GM18861 (cell line): ENCODE data around the gene MT2A.
"Not testable (repeated sequence)": the region's sequence is repeated elsewhere in the genome, so short reads cannot be mapped to it uniquely, and the experiment has no call there.

Source experiments
- ATAC-seq: cut with Tn5 transposase; IDR thresholded peaks from one replicate; pipeline ENCODE4 v1.9.1; 2021; ENCODE audit not compliant: unreplicated experiment

Gene MT2A

DNA sequence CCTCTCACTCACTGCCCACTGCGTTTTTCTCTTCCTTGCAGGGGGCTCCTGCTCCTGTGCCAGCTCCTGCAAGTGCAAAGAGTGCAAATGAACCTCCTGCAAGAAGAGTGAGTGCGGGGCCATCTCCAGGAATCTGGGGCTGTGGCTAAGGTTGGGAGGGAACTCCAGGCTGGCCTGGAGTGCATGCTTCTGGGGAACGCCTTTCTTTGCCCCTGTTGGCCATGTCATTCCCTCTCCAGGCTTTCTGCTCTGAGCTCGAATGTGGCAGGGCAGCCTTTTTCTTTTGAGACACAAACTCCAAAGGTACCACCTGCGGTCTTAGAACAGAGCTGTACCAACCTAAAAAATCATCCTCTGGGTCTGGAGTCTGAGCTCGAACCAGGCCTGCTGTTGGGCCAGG lies 9.8 kb downstream of the MT2A start:
- ATAC-seq, result no peak

DNA sequence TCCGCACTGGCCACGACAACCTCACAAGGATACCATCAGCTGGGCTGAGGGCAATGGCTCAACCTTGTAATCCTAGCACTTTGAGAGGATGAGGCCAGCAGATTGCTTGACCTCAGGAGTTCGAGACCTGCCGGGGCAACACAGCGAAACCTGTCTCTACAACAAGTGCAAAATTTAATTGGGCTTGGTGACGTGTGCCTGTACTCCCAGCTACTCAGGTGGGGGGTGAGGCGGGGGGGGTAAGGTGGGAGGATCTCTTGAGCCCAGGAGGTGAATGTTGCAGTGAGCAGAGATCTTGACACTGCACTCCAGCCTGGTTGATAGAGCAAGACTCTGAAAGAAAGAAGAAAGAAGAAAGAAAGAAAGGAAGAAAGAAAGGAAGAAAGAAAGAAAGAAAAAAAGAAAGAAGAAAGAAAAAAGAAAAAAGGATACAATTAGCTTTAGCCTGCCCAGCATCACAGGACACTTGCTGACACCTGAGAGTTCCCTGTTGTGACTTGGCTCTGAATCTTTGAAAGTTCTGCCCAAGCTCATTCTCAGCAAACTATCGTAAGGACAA lies 12.0 kb downstream of the MT2A start:
- ATAC-seq, result no peak

DNA sequence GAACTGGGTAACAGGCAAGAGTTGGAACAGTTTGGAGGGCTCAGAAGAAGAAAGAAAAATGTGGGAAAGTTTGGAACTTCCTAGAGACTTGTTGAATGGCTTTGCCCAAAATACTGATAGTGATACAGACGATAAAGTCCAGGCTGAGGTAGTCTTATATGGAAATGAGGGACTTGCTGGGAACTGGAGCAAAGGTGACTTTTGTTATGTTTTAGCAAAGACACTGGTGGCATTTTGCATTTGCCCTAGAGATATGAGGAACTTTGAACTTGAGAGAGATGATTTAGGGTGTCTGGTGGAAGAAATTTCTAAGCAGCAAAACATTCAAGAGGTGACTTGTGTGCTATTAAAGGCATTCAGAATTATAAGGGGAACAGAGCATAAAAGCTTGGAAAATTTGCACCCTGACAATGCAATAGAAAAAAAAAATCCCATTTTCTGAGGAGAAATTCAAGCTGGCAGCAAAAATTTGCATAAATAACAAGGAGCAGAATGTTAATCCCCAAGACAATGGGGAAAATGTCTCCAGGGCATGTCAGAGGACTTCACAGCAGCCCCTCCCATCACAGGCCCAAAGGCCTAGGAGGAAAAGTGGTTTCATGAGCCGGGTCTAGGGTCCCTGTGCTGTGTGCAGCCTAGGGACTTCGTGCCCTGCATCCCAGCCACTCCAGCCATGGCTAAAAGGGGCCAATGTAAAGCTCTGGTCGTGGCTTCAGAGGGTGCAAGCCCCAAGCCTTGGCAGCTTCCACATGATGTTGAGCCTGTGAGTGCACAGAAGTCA lies 13.5 kb downstream of the MT2A start:
- ATAC-seq, result not testable (repeated sequence)

DNA sequence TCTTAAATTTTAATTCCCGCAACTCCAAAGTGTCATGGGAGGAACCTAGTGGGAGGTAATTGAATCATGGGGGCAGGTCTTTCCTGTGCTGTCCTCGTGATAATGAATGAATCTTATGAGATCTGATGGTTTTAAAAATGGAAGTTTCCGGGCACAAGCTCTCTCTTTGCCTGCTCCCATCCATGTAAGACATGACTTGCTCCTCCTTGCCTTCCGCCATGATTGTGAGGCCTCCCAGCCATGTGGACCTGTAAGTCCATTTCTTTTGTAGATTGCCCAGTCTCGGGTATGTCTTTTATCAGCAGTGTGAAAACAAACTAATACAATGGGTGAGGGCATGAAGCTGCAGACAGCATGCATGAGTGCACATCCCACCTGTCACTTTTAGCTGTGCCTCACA lies 14.8 kb downstream of the MT2A start:
- not testable (repeated sequence) for ATAC-seq

DNA sequence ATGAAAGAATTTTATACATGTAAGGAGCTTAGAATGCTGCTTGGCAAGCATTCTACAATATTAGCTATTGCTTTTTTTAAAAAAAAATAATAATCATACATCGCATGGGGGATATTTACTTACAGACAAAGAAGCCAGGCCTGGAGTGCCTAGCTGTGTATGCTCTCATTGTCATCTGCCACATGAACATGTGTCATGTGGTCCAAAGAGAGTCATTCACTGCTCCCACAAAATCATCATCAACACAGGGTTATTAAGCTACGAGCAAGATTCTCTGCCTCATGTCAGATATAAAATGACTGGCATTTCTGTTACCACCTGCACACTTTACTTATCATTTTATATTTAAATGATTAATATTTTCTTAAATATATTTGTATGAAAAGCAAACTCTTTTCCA lies 15.3 kb downstream of the MT2A start:
- no peak for ATAC-seq

DNA sequence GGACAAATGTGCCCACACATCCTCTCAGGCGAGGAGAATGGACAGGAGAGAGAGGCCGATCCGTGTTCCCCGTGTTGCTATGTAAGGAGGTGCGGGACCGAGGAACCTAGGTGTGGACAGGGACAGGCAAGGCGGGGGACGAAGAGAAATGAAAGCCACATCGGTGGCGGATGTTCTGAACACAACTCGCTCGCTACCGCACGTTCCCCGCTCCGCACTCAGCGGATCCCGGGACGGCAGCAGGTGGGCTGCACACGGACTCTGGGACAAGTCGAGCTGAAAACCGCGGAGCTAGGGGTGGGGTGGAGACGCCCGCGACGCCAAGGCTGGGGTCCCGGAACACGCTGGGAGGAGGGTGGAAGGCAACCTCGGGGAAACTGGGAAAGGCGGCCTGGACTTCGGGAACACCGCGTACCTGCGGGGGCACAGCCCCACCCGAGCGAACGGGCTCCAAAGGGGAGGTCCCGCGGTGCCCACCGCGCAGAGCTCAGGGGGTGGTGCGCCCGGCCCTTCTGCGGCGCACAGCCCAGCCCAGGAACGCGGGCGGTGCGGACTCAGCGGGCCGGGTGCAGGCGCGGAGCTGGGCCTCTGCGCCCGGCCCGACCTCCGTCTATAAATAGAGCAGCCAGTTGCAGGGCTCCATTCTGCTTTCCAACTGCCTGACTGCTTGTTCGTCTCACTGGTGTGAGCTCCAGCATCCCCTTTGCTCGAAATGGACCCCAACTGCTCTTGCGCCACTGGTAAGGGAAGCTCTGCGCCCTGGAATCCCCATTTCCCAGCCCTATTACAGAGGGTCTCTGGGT lies 17.0 kb downstream of the MT2A start, which contains the start of gene MT1E:
Gene MT1E (plus strand): TSS at position 642 of the 803 bp plus-strand sequence. CDS start 71 bp downstream, at position 713.
- no peak for ATAC-seq

DNA sequence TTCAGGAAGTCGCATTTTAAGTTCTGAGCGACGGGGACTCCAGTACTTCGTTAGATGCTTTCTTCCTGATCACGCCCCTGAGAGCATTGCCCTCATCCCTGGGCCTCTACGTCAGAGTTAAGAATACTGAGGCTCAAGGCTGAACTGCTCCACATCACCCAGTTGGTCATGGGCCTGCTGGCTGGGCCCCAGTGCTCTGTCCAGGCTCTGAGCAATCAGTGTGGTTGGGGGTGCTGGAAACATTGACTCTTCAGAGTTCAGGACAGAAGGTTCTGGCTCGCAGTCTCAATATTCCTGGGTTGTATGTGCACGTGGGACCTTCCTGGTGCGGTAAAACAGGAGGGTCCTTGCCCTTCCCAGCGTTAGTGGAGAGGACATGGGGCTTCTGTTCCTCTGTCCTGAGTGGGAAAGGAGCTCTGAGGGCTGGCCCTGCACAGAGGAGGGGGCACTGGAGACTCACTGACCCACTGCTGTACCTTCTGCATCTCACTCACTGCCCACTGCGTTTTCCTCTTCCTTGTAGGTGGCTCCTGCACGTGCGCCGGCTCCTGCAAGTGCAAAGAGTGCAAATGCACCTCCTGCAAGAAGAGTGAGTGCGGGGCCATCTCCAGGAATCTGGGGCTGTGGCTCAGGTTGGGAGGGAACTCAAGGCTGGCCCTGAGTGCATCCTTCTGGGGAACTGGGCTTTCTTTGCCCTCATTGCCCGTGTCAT lies 17.7 kb downstream of the MT2A start:
- ATAC-seq, result no peak

DNA sequence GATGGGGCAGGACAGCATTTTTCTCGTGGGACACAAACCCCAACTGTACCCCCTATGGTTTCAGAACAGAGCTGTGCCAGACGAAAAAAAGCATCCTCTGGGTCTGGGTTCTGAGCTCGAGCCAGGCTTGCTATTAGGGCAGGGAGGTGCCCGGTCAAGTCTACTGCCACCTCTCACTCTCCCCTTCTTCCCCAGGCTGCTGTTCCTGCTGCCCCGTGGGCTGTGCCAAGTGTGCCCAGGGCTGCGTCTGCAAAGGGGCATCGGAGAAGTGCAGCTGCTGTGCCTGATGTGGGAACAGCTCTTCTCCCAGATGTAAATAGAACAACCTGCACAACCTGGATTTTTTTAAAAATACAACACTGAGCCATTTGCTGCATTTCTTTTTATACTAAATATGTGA lies 18.3 kb downstream of the MT2A start:
- ATAC-seq, result no peak

DNA sequence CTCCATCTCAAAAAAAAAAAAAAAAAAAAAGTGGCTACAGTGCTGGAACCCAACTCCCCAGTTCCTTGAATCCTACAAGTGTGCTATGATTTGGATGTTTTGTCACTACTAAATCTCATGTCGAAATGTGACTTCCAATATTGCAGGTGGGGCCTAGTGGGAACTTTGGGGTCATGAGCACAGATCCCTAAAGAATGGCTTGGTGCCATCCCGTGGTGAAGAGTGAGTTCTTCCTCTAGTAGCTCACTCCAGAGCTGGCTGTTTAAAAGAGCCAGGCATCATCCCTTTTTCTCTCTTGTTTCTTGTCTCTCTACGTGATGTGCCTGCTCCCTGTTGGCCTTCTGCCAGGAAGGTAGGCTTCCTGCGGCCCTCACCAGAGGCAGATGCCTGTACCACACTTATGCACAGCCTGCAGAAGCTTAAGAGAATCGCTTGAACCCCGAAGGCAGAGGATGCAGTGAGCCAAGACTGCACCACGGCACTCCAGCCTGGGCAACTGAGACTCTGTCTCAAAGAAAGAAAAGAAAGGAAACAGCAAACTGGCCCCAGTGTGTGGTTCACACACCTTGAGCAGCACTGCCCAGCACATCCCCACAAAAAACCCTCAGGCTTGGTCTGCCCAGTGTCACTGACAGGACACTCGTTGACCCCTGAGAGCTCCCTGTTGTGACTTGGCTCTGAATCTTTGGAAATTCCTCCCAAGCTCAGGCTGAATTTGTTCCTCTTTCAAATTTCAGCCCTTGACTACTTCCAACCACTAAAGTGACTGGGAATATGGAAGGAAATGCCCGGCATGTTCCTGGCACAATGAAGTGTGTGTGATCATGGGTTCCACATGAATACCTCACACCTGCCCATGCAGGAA lies 20.3 kb downstream of the MT2A start:
- ATAC-seq, result no peak

DNA sequence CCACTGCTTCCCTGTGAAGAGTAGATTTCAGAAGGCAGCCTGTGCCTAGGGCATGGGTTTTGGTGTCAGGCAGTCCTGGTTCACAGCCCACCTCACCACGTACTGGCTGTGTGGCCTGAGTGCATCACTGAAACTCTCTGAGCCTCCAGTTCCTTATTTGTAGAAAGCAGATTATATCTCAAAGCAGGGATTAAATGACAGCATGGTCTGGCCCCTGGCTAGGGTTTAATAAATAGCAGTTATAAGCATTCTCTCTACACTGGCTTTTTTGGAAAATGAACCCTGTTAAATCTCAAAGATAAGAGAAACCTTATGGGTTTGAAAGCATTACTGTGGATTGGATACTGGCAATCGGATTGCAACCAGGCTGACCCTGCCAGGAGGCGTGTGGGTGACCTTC lies 21.1 kb downstream of the MT2A start:
- ATAC-seq, result no peak

DNA sequence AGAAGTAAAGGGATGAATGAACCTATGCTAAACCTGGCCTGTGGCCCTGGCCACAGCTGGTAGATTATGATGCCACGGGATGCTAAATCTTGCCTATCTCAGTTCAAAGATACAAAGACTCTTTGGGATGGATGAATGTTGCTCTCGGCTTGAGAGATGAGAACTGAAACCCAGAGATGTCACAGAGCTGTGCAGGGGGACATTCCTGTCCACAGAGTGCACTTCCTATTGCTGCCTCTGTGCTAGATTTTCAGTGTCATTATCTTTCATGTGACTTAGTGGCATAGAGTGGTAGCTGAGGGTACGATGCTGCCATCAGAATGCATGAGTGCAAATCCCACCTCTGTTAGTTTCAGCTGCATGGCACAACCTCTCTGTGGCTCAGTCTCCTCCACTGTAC lies 21.8 kb downstream of the MT2A start:
- ATAC-seq, result peak; percentile 90

DNA sequence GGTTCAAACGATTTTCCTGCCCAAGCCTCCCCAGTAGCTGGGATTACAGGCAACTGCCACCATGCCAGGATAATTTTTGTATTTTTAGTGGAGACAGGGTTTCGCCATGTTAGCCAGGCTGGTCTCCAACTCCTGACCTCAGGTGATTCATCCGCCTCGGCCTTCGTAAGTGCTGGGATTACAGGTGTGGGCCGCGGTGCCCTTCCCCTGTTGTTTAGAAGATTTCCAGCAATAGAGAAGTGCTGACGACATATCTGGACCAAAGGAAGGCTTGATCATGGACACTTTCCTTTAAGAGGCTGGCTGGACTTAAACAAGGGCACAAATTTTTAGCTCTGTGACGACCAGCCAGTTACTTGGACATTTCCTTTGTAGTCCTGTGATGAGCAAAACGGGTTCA lies 22.8 kb downstream of the MT2A start:
- no peak for ATAC-seq

DNA sequence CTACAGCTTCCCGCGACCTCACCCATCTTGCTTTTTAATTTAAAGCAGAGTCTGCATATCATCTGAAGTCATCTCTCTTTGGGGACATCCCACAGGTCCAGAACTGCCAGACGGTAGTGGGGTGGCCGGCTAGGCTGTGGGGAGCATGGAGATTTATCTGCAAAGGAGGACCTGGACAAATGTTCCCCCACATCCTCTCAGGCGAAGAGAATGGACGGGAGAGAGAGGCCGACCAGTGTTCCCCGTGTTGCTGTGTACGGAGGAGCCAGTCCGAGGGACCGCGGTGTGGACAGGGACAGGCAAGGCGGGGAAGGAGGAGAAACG lies 23.4 kb downstream of the MT2A start:
- ATAC-seq, result no peak

DNA sequence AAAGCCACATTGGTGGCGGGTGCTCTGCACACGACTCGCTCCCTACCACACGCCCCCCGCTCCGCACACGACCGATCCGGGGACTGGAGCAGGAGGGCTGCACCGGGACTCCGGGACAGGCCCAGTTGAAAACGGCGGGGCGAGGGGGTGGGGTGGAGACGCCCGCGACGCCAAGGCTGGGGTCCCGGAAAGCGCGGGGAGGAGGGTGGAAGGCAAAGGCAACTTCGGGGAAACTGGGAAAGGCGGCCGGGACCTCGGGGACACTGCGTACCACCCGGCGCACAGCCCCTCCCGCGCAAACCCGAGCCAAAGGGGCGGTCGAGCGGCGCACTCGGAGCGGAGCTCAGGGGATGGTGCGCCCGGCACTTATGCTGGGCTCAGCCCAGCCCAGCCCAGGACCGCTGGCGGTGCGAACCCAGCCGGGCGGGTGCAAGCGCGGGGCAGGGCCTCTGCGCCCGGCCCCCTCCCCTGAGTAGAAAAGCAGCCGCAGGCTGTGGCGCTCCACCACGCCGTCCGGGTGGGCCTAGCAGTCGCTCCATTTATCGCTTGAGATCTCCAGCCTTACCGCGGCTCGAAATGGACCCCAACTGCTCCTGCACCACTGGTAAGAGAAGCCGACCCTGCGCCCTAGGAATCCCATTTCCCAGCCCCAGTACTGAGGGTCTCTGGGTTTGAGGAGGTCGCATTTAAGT lies 23.9 kb downstream of the MT2A start, which contains the start of gene MT1M:
Gene MT1M (plus strand): TSS at position 504 of the 692 bp plus-strand sequence. CDS start 73 bp downstream, at position 577.
- ATAC-seq, result no peak

DNA sequence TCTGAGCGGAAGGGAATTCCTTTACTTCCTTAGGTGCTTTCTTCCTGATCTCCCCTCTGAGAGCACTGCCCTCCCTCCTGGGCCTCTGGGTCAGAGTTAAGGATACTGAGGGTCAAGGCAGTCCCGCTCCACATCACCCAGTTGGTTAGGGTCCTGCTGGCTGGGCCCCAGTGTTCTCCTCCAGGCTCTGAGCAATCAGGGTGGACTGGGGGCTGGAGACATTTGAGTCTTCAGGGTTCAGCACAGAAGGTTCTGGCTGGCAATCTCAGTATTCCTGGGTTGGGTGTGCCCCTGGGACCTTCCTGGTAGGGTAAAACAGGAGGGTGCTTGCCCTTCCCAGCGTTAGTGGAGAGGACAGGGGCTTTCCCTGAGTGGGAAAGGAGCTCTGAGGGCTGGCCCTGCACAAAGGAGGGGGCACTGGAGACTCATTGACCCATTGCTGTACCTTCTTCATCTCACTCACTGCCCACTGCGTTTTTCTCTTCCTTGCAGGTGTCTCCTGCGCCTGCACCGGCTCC lies 24.5 kb downstream of the MT2A start:
- no peak for ATAC-seq

DNA sequence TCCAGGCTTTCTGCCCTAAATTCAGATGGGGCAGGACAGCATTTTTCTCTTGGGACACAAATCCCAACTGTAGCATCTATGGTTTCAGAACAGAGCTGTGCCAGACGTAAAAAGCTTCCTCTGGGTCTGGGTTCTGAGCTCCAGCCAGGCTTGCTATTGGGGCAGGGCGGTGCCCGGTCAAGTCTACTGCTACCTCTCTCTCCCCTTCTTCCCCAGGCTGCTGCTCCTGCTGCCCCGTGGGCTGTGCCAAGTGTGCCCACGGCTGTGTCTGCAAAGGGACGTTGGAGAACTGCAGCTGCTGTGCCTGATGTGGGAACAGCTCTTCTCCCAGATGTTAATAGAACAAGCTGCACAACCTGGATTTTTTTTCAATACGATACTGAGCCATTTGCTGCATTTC lies 25.2 kb downstream of the MT2A start:
- no peak for ATAC-seq

DNA sequence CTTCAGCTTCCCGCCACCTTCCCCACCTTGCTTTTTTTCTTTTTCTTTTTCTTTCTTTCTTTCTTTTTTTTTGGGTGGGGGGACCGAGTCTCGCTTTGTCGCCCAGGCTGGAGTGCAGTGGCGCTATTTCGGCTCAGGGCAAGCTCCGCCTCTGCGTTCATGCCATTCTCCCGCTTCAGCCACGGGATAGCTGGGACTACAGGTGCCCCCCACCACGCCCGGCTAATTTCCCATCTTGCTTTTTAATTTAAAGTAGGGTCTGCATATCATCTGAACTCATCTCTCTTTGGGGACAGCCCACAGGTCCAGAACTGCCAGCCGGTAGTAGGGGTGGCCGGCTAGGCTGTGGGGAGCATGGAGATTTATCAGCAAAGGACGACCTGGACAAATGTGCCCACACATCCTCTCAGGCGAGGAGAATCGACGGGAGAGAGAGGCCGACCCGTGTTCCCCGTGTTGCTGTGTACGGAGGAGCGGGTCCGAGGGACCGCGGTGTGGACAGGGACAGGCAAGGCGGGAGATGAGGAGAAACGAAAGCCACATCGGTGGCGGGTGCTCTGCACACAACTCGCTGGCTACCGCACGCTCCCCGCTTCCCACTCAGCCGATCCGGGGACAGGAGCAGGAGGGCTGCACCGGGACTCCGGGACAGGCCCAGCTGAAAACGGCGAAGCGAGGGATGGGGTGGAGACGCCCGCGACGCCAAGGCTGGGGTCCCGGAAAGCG lies 26.5 kb downstream of the MT2A start:
- ATAC-seq, result no peak

DNA sequence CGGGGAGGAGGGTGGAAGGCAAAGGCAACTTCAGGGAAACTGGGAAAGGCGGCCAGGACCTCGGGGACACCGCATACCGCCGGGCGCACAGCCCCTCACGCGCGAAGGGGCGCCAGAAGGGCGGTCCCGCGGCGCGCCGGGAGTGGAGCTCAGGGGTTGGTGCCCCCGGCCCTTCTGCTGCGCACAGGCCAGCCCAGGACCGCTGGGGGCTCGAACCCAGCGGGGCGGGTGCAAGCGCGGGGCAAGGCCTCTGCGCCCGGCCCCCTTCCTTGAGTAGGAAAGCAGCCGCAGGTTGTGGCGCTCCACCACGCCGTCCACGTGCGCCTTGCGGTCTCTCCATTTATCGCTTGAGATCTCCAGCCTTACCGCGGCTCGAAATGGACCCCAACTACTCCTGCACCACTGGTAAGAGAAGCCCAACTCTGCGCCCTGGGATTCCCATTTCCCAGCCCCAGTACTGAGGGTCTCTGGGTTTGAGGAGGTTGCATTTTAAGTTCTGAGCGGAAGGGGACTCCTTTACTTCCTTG lies 27.1 kb downstream of the MT2A start:
- no peak for ATAC-seq
